Measurements from ENCODE around the gene ANO6.
A peak's percentile ranks its signal among the peaks of the same experiment; 100 is the strongest.
"Not testable (repeated sequence)": the region's sequence is repeated elsewhere in the genome, so short reads cannot be mapped to it uniquely, and the experiment has no call there.

Gene ANO6, protein sequence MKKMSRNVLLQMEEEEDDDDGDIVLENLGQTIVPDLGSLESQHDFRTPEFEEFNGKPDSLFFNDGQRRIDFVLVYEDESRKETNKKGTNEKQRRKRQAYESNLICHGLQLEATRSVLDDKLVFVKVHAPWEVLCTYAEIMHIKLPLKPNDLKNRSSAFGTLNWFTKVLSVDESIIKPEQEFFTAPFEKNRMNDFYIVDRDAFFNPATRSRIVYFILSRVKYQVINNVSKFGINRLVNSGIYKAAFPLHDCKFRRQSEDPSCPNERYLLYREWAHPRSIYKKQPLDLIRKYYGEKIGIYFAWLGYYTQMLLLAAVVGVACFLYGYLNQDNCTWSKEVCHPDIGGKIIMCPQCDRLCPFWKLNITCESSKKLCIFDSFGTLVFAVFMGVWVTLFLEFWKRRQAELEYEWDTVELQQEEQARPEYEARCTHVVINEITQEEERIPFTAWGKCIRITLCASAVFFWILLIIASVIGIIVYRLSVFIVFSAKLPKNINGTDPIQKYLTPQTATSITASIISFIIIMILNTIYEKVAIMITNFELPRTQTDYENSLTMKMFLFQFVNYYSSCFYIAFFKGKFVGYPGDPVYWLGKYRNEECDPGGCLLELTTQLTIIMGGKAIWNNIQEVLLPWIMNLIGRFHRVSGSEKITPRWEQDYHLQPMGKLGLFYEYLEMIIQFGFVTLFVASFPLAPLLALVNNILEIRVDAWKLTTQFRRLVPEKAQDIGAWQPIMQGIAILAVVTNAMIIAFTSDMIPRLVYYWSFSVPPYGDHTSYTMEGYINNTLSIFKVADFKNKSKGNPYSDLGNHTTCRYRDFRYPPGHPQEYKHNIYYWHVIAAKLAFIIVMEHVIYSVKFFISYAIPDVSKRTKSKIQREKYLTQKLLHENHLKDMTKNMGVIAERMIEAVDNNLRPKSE

DNA sequence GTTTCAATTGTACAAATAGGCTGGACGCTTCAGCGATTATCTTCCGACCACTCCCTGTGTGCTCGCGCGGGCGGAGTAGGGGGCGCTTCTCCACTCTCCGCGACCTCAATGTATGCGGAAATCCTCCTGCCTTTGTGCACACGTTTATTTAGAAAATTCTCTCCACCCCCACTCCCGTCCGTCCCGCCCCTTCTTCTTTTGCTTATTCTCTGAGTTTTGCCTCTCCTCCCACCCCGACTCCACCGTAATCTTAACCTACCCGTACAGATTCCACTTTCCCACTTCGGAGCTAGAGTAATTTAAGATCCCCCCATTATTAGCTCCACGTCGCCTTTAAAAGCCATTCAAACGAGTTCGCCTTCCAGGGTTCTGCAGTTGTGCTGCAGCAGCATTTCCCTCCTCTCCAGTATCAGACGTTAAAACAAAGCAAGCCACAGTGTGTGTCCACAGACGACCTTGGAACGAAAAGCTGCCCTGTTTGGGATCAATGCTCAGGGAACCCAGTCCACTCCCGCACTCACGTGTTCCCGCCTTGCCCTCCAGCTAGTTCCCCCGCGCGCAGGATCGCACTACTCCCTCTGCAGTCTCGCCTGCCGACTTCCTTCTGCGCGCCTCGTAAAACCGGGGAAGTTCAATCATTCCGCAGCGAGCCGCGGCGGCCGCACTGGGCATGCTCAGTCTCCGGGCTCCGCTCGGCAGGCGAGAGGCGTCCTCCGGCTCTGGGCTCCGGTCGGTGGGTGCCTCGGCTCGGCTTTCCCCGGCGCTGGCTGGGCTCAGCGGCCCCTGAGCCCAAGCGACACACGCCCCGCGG is at the start of gene ANO6:
ANO6 (plus strand) TSS at position 677 of the 811 bp plus-strand sequence. CDS start 227 bp downstream, outside the sequence.
- TF ChIP-seq, protein P1, sequence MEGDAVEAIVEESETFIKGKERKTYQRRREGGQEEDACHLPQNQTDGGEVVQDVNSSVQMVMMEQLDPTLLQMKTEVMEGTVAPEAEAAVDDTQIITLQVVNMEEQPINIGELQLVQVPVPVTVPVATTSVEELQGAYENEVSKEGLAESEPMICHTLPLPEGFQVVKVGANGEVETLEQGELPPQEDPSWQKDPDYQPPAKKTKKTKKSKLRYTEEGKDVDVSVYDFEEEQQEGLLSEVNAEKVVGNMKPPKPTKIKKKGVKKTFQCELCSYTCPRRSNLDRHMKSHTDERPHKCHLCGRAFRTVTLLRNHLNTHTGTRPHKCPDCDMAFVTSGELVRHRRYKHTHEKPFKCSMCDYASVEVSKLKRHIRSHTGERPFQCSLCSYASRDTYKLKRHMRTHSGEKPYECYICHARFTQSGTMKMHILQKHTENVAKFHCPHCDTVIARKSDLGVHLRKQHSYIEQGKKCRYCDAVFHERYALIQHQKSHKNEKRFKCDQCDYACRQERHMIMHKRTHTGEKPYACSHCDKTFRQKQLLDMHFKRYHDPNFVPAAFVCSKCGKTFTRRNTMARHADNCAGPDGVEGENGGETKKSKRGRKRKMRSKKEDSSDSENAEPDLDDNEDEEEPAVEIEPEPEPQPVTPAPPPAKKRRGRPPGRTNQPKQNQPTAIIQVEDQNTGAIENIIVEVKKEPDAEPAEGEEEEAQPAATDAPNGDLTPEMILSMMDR (IDR thresholded peaks at IDR 0.05; ENCODE audit: insufficient read depth, low read length, poor library complexity, severe bottlenecking) = peak; percentile 53

DNA sequence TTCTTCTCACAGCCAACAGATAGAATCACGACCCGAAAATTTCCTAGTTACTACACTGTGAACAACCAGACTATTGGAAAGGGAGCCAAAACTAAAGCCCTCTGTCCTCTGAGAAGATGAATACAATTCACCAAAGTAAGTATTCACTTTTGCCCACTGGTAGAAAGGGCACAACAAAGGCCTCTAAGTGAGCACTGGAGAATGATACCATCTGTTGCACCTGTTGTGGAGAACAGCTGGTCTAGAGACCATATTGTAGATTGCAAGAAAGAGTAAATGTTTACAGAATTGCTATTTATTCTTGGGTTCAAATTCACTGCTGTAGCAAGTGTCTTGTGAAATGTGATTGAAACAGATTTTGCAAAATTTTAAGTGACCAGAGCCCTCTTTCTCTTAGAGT is 46.9 kb upstream of the ANO6 start:
- Histone ChIP-seq H3K36me3 (ENCODE audit: control insufficient read depth, insufficient read depth, low read length) (no peaks in the 10 kb centered on the region), H3K27me3 (replicated peaks; ENCODE audit: control insufficient read depth, insufficient read depth, low read length) (no peaks in the 10 kb centered on the region), H3K4me3 (replicated peaks; ENCODE audit: low read depth, low read length) (no peak overlapping the region)
- DNase-seq (ENCODE audit: extremely low read depth, insufficient read length) = no peak
- TF ChIP-seq, protein P1 (IDR thresholded peaks at IDR 0.05; ENCODE audit: insufficient read depth, low read length, poor library complexity, severe bottlenecking) = no peak

More for the DNA sequence above, at the start of gene ANO6:
- no peaks in the 10 kb centered on the region for H3K36me3 ChIP-seq (ENCODE audit: control insufficient read depth, insufficient read depth, low read length)
- no peaks in the 10 kb centered on the region for H3K27me3 ChIP-seq (replicated peaks; ENCODE audit: control insufficient read depth, insufficient read depth, low read length)
- H3K4me3 ChIP-seq (replicated peaks; ENCODE audit: low read depth, low read length) = peak within 1 kb of the TSS; percentile 76
- DNase-seq (ENCODE audit: extremely low read depth, insufficient read length) = peak; percentile 91

DNA sequence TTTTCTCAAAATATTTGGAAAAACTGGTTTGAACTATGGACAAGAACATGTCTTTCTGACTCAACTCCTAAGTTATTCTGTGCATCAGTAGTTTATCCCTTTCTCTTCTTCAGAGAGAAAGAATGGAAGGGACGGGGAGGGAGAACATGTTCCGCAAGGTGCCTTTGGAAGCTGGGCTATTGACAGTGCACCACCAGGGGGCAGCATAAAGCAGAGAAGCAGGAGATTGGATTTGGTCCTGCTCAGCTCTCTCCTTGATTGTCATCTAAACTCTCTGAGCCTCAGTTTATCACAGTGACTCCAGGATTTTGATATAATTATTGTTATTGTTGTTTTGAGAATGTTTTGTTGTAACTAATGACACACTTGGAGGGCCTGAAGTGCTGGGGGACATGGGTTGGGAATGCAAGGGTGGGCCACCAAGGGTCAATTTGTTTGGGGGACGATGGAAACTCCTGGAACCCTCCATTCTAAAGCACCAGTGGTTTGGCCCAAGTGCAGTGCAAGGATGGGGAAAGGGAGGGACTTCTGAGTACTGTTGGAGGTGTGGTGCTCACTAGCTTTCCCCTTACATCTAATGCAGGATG is 45.3 kb upstream of the ANO6 start:
- H3K36me3 ChIP-seq (ENCODE audit: control insufficient read depth, insufficient read depth, low read length) = no peaks in the 10 kb centered on the region
- H3K4me3 ChIP-seq (replicated peaks; ENCODE audit: low read depth, low read length) = no peak overlapping the region
- no peaks in the 10 kb centered on the region for H3K27me3 ChIP-seq (replicated peaks; ENCODE audit: control insufficient read depth, insufficient read depth, low read length)
- DNase-seq (ENCODE audit: extremely low read depth, insufficient read length) = no peak
- TF ChIP-seq, protein P1 (IDR thresholded peaks at IDR 0.05; ENCODE audit: insufficient read depth, low read length, poor library complexity, severe bottlenecking) = peak; percentile 92

DNA sequence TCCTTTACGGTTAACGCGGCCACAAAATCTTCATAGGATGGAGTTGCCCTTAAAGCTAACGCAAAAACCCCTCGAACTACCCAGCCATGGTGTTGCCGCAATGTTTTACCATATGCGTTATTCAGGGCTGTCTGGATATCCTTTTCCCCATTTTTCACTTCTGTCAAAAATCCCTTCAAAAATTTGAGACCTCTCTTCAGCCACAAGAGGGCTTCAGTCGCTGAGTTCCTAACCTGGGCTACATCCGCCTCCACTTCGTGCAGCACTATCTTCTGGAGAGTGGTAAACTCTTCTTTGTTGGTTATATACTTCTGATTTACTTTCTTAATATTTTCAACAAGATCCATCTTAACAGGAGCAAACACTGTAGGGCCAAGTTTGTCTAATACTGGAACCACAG is 42.6 kb upstream of the ANO6 start:
- H3K36me3 ChIP-seq (ENCODE audit: control insufficient read depth, insufficient read depth, low read length); H3K27me3 ChIP-seq (replicated peaks; ENCODE audit: control insufficient read depth, insufficient read depth, low read length); DNase-seq (ENCODE audit: extremely low read depth, insufficient read length); H3K4me3 ChIP-seq (replicated peaks; ENCODE audit: low read depth, low read length): not testable (repeated sequence)
- TF ChIP-seq, protein P1 (IDR thresholded peaks at IDR 0.05; ENCODE audit: insufficient read depth, low read length, poor library complexity, severe bottlenecking) = peak; percentile 11

DNA sequence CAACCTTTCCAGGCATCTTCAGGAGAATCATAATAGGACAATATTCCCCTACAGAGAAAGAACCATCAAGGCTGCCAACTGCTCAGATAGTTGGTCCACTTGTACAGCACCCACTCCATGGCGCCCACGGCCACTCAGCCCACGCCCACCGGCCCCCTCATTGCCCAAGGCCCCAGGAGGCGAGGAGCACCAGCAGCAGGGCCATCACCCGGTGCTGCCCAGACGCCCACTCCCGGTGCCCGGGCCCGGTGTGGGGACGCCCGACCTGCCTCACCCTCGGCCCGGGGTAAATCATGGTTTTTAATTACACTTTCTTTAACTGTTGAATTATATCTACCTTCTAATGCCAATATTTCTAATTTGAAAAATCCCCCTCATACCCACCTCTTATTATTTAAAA is 41.3 kb upstream of the ANO6 start:
- no peak overlapping the region for H3K4me3 ChIP-seq (replicated peaks; ENCODE audit: low read depth, low read length)
- no peak for DNase-seq (ENCODE audit: extremely low read depth, insufficient read length)
- TF ChIP-seq, protein P1 (IDR thresholded peaks at IDR 0.05; ENCODE audit: insufficient read depth, low read length, poor library complexity, severe bottlenecking) = no peak
- no peaks in the 10 kb centered on the region for H3K27me3 ChIP-seq (replicated peaks; ENCODE audit: control insufficient read depth, insufficient read depth, low read length)
- H3K36me3 ChIP-seq (ENCODE audit: control insufficient read depth, insufficient read depth, low read length) = no peaks in the 10 kb centered on the region
